IMR-90 (cell line): ENCODE measurements around the gene ARF5. TPM values are rescaled to one million over a fixed set of nuclear protein-coding genes. Genes with fewer than 3 reads are reported as not detected.

Experiments used
- ATAC-seq: fragments of 200-7000 bp; cut with Tn5 transposase; 2 replicates; pipeline ENCODE4 v1.9.1; 2020; ENCODE audit warnings: low read depth, mild to moderate bottlenecking, moderate library complexity
- BruUV-seq: library from RNA; stranded (reverse); fragments of 400-500 nt; replicated peaks from 2 replicates; lab custom pipeline; 2021; lab: Mats Ljungman, UMichigan
- CTCF ChIA-PET: fragments of 300-600 bp; formaldehyde crosslinking; extraction: SDS; loops from one replicate; lab custom pipeline; 2021; ENCODE audit warnings: antibody characterized with exemption; lab: Yijun Ruan, JAX
- POLR2A ChIA-PET: fragments of 300-600 bp; sonication (Branson Sonifier 250); formaldehyde crosslinking; loops from one replicate; lab custom pipeline; 2022; ENCODE audit warnings: antibody characterized with exemption; ENCODE audit not compliant: unreplicated experiment; lab: Charles Lee
- DNase-seq: peaks from one replicate; pipeline ENCODE4 v3.0.0; 2013
- H2AFZ ChIP-seq: replicated peaks from 2 replicates; pipeline ENCODE3; 2013; ENCODE audit warnings: low read length, mild to moderate bottlenecking; ENCODE audit not compliant: poor library complexity
- H2AK5ac ChIP-seq: 2 replicates; pipeline ENCODE4 v1.6.1; 2013; ENCODE audit warnings: low read depth, low read length, inconsistent platforms
- H2AK9ac ChIP-seq: replicated peaks from 2 replicates; pipeline ENCODE3; 2013; ENCODE audit warnings: mild to moderate bottlenecking, low read depth, low read length, moderate library complexity; ENCODE audit not compliant: poor library complexity
- H2BK120ac ChIP-seq: 2 replicates; pipeline ENCODE4 v1.6.1; 2013; ENCODE audit warnings: low read depth, low read length, inconsistent platforms
- H2BK15ac ChIP-seq: 3 replicates; pipeline ENCODE4 v1.6.1; 2013; ENCODE audit warnings: low read depth, low read length, inconsistent platforms
- H2BK20ac ChIP-seq: 2 replicates; pipeline ENCODE4 v1.6.1; 2013; ENCODE audit warnings: low read depth, mild to moderate bottlenecking, inconsistent platforms, low read length, moderate library complexity
- H2BK5ac ChIP-seq: 2 replicates; pipeline ENCODE4 v1.6.1; 2013; ENCODE audit warnings: mild to moderate bottlenecking, low read depth, low read length, inconsistent platforms; ENCODE audit not compliant: poor library complexity, severe bottlenecking
- H3K14ac ChIP-seq: replicated peaks from 2 replicates; pipeline ENCODE4 v1.6.1; 2013; ENCODE audit warnings: low read depth, low read length, inconsistent platforms
- H3K18ac ChIP-seq: 2 replicates; pipeline ENCODE4 v1.6.1; 2013; ENCODE audit warnings: low read depth, low read length, control low read depth
- H3K23ac ChIP-seq: 2 replicates; pipeline ENCODE4 v1.6.1; 2013; ENCODE audit warnings: low read depth, low read length, inconsistent platforms
- H3K27ac ChIP-seq: 2 replicates; pipeline ENCODE4 v1.5.1; 2013; ENCODE audit warnings: mild to moderate bottlenecking, control low read depth, low read length; ENCODE audit not compliant: insufficient read depth
- H3K27me3 ChIP-seq: 2 replicates; pipeline ENCODE4 v1.6.1; 2013; ENCODE audit warnings: low read length; ENCODE audit not compliant: control insufficient read depth, insufficient read depth
- H3K36me3 ChIP-seq: 2 replicates; pipeline ENCODE4 v1.6.1; 2013; ENCODE audit warnings: low read length, mixed read lengths; ENCODE audit not compliant: control insufficient read depth, insufficient read depth
- H3K4ac ChIP-seq: 2 replicates; pipeline ENCODE4 v1.6.1; 2013; ENCODE audit warnings: low read depth, low read length, inconsistent platforms
- H3K4me1 ChIP-seq: 2 replicates; pipeline ENCODE4 v1.6.1; 2013; ENCODE audit warnings: low read length, mixed read lengths; ENCODE audit not compliant: control insufficient read depth, insufficient read depth
- H3K4me2 ChIP-seq: 2 replicates; pipeline ENCODE4 v1.6.1; 2013; ENCODE audit warnings: low read depth, mild to moderate bottlenecking, control low read depth, low read length, moderate library complexity
- H3K4me3 ChIP-seq: 2 replicates; pipeline ENCODE4 v1.5.1; 2013; ENCODE audit warnings: low read depth, mild to moderate bottlenecking, control low read depth, low read length, moderate library complexity; ENCODE audit not compliant: insufficient read depth
- H3K56ac ChIP-seq: 2 replicates; pipeline ENCODE4 v1.6.1; 2013; ENCODE audit warnings: low read length, inconsistent platforms; ENCODE audit not compliant: insufficient read depth; ENCODE audit errors: extremely low read depth
- H3K79me1 ChIP-seq, 2 experiments: 2 replicates each; pipeline ENCODE4 v1.6.1; 2013; ENCODE audit warnings: low read length in 2 of 2, inconsistent platforms in 1 of 2, low read depth in 1 of 2
- H3K9ac ChIP-seq: 2 replicates; pipeline ENCODE4 v1.6.1; 2013; ENCODE audit warnings: low read depth, low read length, control low read depth
- H3K9me1 ChIP-seq: 2 replicates; pipeline ENCODE4 v1.6.1; 2013; ENCODE audit warnings: low read length, inconsistent platforms; ENCODE audit not compliant: insufficient read depth
- H3K9me3 ChIP-seq: 2 replicates; pipeline ENCODE4 v1.6.1; 2013; ENCODE audit warnings: low read length; ENCODE audit not compliant: control insufficient read depth, insufficient read depth
- H4K20me1 ChIP-seq: 2 replicates; pipeline ENCODE4 v1.6.1; 2013; ENCODE audit warnings: low read length, inconsistent platforms; ENCODE audit not compliant: insufficient read depth
- H4K5ac ChIP-seq: 2 replicates; pipeline ENCODE4 v1.6.1; 2013; ENCODE audit warnings: mild to moderate bottlenecking, low read depth, low read length, control low read depth
- H4K8ac ChIP-seq, 2 experiments: 2 replicates each; pipeline ENCODE4 v1.6.1; 2013; ENCODE audit warnings: low read depth in 2 of 2, low read length in 2 of 2, control low read depth in 1 of 2, inconsistent platforms in 1 of 2
- H4K91ac ChIP-seq: 2 replicates; pipeline ENCODE4 v1.6.1; 2013; ENCODE audit warnings: low read depth, low read length, inconsistent platforms; ENCODE audit not compliant: insufficient read depth
- CHD1 ChIP-seq: IDR thresholded peaks from 2 replicates; pipeline ENCODE4 v1.6.1; 2012; ENCODE audit warnings: low read depth, low read length, improper control_type of control experiment
- FOS ChIP-seq: fragments of 150-350 bp; IDR thresholded peaks from 2 replicates; pipeline ENCODE4 v1.6.1; 2016; ENCODE audit warnings: low read depth, low read length
- MAFK ChIP-seq: IDR thresholded peaks from 2 replicates; pipeline ENCODE4 v1.6.1; 2012; ENCODE audit warnings: low read depth, low read length, improper control_type of control experiment
- MAZ ChIP-seq: IDR thresholded peaks from 2 replicates; pipeline ENCODE4 v1.6.1; 2012; ENCODE audit warnings: low read depth, mild to moderate bottlenecking, low read length, improper control_type of control experiment, moderate library complexity, borderline replicate concordance
- RAD21 ChIP-seq: IDR thresholded peaks from 2 replicates; pipeline ENCODE4 v1.6.1; 2012; ENCODE audit warnings: low read length, improper control_type of control experiment
- RCOR1 ChIP-seq: IDR thresholded peaks from 2 replicates; pipeline ENCODE4 v1.6.1; 2012; ENCODE audit warnings: mild to moderate bottlenecking, low read length, improper control_type of control experiment; ENCODE audit not compliant: insufficient replicate concordance
- RFX5 ChIP-seq: IDR thresholded peaks from 2 replicates; pipeline ENCODE4 v1.8.0; 2012; ENCODE audit warnings: low read depth, mild to moderate bottlenecking, low read length, moderate library complexity
- SMC3 ChIP-seq: fragments of 150-350 bp; IDR thresholded peaks from 2 replicates; pipeline ENCODE4 v1.6.1; 2016; ENCODE audit warnings: low read depth, mild to moderate bottlenecking, antibody characterized with exemption, low read length, moderate library complexity
- WGBS, 2 experiments: methylation state at CpG; one replicate each; pipeline versions ENCODE4 v1.1.5 to v1.1.7; 2013; ENCODE audit warnings: missing lambda C conversion rate in 2 of 2; ENCODE audit not compliant: insufficient read length in 1 of 2; ENCODE audit errors: extremely low coverage in 2 of 2; 5-methylcytosine and 5-hydroxymethylcytosine counted together
- dilution Hi-C: fragments of 300-500 bp; cut with HindIII; formaldehyde crosslinking; loops from one replicate; pipeline ENCODE4 v1.14.3; 2018; ENCODE audit warnings: low sequenced_read_pairs; ENCODE audit not compliant: unreplicated experiment
- in situ Hi-C: fragments of 300-500 bp; cut with MboI; formaldehyde crosslinking; loops from 3 replicates; pipeline ENCODE4 v1.14.3; 2019; ENCODE audit warnings: low sequenced_read_pairs, inconsistent platforms, mixed read lengths
- intact Hi-C: fragments of 100-400 bp; cut with micrococcal nuclease; formaldehyde crosslinking; loops from 2 replicates; pipeline ENCODE4 v1.10.0; 2022
- polyA plus RNA-seq, 3 experiments: library from polyadenylated mRNA; depleted of rRNA; stranded (reverse); fragments of >200 nt; gene quantifications; 2 replicates each; pipeline ENCODE4 v1.2.3, GENCODE V29; 2012; ENCODE audit warnings: low replicate concordance in 1 of 3
- total RNA-seq: library from RNA; depleted of rRNA; stranded (reverse); fragments of >200 nt; gene quantifications from 2 replicates; pipeline ENCODE4 v1.2.3, GENCODE V29; 2012
- TF ChIP-seq, protein P1 (sequence below): fragments of 150-350 bp; IDR thresholded peaks from 2 replicates; pipeline ENCODE4 v1.6.1; 2017; ENCODE audit warnings: mild to moderate bottlenecking, antibody characterized with exemption, low read length, low read depth
- TF ChIP-seq, protein P2 (sequence below): conservative IDR thresholded peaks from 2 replicates; pipeline ENCODE4 v1.5.1; 2012; ENCODE audit warnings: mild to moderate bottlenecking, low read depth, low read length, improper control_type of control experiment
- TF ChIP-seq, protein P3 (sequence below): fragments of 150-350 bp; IDR thresholded peaks from 2 replicates; pipeline ENCODE4 v1.6.1; 2016; ENCODE audit warnings: low read depth, mild to moderate bottlenecking, low read length, moderate library complexity, borderline replicate concordance

ARF5 gene
- total and polyA plus RNA-seq, 2 of the 4 experiments (the other 2 are of a cell fraction), result 128 to 274 TPM

DNA sequence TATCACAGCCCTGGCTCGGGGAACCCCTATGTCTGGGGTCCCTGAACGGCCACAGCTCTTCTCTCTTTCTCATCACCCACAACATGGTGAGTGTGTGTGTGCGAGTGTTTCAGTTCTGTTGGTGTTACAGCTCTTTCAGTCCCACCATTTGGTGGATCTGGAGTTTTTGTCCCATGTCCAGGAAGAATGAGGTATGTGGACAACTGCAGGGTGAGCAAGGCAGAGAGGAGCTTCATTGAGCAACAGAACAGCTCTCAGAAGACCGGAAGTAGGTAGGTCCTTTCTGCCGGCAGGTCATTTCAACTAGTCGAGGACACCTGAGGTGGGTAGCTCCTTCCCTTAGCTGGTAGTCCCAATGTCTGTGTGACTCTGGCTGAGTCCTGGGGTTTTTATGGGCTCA, 20.2 kb downstream of the ARF5 start:
- Histone ChIP-seq H2AFZ (no peak overlapping the region), H3K14ac (no peak overlapping the region), H3K56ac (no peak overlapping the region), H3K9me3 (peaks cover 5% of the 10 kb centered on the region), H3K23ac (no peak overlapping the region), H4K8ac (no peak overlapping the region), H3K79me1 (no peaks in the 10 kb centered on the region), H3K9me1 (no peaks in the 10 kb centered on the region), H3K9ac (no peak overlapping the region), H3K27ac (no peak overlapping the region), H3K4me1 (no peaks in the 10 kb centered on the region), H2AK9ac (no peak overlapping the region), H3K27me3 (peaks cover 21% of the 10 kb centered on the region), H2BK20ac (no peak overlapping the region), H4K5ac (no peak overlapping the region), H3K18ac (no peak overlapping the region), H3K36me3 (no peaks in the 10 kb centered on the region), H4K20me1 (no peaks in the 10 kb centered on the region), H3K4ac (no peak overlapping the region), H2BK120ac (no peak overlapping the region), H2AK5ac (no peak overlapping the region), H4K91ac (no peak overlapping the region), H2BK5ac (no peak overlapping the region), H2BK15ac (no peak overlapping the region), H3K4me2 (no peak overlapping the region), H3K4me3 (no peak overlapping the region)
- POLR2A ChIA-PET, result no interaction called here
- CTCF ChIA-PET, result no interaction called here
- ATAC-seq (no peak), DNase-seq (no peak)
- BruUV-seq, result no TSS peak
- TF ChIP-seq, protein P1, sequence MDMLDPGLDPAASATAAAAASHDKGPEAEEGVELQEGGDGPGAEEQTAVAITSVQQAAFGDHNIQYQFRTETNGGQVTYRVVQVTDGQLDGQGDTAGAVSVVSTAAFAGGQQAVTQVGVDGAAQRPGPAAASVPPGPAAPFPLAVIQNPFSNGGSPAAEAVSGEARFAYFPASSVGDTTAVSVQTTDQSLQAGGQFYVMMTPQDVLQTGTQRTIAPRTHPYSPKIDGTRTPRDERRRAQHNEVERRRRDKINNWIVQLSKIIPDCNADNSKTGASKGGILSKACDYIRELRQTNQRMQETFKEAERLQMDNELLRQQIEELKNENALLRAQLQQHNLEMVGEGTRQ, result no peak
- TF ChIP-seq SMC3 (no peak), CHD1 (no peak), RAD21 (no peak), MAFK (no peak), FOS (no peak), RFX5 (no peak), RCOR1 (no peak), MAZ (no peak)
- TF ChIP-seq, protein P2, sequence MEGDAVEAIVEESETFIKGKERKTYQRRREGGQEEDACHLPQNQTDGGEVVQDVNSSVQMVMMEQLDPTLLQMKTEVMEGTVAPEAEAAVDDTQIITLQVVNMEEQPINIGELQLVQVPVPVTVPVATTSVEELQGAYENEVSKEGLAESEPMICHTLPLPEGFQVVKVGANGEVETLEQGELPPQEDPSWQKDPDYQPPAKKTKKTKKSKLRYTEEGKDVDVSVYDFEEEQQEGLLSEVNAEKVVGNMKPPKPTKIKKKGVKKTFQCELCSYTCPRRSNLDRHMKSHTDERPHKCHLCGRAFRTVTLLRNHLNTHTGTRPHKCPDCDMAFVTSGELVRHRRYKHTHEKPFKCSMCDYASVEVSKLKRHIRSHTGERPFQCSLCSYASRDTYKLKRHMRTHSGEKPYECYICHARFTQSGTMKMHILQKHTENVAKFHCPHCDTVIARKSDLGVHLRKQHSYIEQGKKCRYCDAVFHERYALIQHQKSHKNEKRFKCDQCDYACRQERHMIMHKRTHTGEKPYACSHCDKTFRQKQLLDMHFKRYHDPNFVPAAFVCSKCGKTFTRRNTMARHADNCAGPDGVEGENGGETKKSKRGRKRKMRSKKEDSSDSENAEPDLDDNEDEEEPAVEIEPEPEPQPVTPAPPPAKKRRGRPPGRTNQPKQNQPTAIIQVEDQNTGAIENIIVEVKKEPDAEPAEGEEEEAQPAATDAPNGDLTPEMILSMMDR, result no peak
- TF ChIP-seq, protein P3, sequence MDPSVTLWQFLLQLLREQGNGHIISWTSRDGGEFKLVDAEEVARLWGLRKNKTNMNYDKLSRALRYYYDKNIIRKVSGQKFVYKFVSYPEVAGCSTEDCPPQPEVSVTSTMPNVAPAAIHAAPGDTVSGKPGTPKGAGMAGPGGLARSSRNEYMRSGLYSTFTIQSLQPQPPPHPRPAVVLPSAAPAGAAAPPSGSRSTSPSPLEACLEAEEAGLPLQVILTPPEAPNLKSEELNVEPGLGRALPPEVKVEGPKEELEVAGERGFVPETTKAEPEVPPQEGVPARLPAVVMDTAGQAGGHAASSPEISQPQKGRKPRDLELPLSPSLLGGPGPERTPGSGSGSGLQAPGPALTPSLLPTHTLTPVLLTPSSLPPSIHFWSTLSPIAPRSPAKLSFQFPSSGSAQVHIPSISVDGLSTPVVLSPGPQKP, result no peak
- dilution Hi-C loops, result no loop called here
- in situ Hi-C loops, result no loop called here
- no CpG with 5 or more reads among the region's 6 CpGs for WGBS, 2 experiments
- intact Hi-C loops, result no loop called here
